NCI-H2107 (cell line): ENCODE results near the gene SPEG.
"Not testable (repeated sequence)": the region's sequence is repeated elsewhere in the genome, so short reads cannot be mapped to it uniquely, and the experiment has no call there.

Experiments used
- DNase-seq: peaks from one replicate; lab custom pipeline; 2025; lab: John Stamatoyannopoulos, UW

Gene SPEG

GRCh38 chr2:219434718-219435525 lies at the start of gene SPEG:
SPEG (plus strand) TSS chr2:219434843; CDS start chr2:219434978, 135 bp downstream.
- no peak for DNase-seq

DNA sequence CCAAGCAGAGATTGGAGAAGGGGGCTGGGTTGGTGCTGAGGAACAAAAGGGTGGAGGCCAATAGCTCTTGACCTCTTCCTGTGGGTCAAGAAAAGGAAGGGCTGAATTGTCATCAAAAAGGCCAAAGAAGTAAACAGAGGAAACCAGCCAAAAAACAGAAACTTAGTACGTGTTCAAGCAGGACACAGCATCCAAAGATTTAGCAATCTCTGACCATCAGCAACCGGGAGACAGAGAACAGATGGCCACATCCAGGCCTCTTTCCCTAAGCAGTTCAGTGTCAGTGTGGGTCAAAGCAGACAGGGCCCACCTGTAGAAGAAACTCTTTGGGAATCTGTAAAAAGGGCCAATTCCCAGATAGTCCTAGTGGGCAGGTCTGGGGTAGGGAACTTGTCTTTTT lies 49.8 kb upstream of the SPEG start:
- no peak for DNase-seq

GRCh38 chr2:219385958-219386520 lies 48.6 kb upstream of the SPEG start:
- no peak for DNase-seq

DNA sequence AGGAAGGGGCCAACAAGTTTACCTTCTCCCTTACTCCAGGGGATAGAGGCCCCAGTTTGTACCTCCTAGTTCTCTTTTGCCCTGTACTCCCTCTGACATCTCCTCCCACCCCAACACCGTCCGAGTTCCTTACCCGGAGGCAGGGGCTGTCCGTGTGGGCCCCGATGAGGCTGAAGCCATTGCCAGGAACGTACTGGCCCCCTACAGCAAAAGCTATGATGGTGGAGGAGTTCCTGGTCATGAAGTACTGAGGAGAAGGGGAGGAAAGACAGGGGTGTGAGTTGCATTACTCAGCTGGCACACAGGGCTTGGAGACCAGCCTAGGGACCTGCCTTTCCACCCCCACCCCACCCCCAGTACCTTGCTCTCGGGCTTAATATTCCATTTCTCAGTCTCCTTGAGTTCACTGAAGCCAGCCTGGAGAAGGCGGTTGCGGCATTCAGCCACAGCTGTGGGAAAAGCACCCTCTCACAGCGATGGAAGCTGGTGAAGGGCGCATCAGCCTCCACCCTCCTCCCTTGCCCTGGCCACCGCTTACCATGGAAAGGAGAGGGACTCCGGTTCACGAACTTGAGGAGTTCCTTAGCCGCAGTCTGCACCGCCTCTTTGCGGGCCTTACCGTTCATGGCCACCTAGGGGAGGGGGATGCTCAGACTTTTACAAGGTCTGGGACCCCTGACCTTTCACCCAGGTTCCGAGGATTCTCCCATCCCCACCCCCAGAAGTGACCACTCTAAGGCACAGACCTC lies 47.9 kb upstream of the SPEG start:
- DNase-seq = no peak

DNA sequence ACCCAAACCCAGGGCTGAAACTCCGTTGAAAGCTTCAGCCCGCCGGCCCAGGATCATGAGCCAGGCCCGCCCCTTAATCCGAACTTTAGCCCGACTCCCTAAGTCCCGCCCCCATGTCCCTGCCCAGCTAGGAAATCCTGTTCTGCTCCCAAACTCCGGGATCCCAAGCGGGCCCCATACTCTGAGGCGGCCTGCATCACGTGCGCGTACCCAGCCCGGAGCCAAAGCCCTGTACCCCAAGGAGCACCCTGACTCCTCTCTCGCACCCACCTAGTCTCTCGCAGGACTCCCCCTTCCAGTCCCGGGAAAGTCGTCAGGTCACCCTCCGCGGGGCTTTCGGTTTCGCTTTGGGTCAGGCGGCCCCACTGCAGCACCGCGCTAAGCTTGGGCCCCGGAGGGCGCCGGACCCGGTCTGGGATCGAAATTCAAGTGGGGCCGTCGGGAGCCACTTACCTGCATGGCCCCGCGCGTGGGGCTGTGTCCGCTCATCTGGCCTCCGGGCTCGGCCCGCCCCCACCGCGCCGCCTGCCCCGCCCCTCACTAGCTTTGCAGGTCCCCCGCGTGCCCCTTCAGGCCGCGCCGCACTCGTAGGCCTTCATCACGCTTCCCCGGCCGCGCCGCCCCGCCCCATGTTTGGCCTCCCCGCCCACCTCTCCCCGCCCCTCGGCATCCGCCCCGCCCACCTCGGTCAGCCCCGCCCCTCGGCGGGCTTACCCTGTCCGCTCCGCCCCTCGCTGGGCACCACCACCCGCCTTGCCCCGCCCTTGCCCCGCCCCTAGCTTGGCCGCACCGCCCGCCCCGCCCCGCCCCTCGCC lies 47.1 kb upstream of the SPEG start, which contains the start of gene DNPEP:
TSS of gene DNPEP (minus strand) at position 607 of the 815 bp plus-strand sequence. CDS start at position 489, 118 bp downstream.
- DNase-seq = peak; percentile 87

GRCh38 chr2:219388121-219388906 lies 46.3 kb upstream of the SPEG start:
- DNase-seq = peak; percentile 87

DNA sequence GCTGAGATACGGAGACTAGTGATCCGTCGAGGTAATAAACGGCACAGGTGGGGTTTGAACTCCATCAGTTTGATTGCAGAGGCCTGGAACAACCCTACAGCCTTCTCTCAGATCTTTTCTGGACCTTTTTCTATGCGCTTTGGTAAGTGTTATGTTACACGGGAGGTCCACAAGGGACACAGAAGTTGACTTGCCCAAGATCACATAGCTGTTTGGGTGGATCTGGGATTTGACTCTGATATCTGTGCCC lies 45.8 kb upstream of the SPEG start:
- no peak for DNase-seq

DNA sequence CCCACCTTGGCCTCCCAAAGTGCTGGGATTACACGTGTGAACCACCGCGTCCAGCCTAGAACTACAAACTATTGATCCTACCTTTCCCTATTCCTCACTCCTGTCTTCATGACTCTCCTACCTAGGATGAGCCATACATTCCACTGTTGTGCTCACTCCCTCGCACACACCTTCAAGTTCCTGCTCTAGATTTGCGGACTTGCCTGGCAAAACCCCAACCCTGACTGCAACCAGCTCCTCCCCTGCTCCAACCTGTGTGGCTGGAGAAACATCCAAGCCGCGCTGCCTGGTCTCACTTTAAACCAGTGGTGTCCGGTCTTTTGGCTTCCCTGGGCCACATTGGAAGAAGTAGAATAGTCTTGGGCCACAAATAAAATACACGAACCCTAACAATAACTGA lies 41.9 kb upstream of the SPEG start:
- DNase-seq = no peak

DNA sequence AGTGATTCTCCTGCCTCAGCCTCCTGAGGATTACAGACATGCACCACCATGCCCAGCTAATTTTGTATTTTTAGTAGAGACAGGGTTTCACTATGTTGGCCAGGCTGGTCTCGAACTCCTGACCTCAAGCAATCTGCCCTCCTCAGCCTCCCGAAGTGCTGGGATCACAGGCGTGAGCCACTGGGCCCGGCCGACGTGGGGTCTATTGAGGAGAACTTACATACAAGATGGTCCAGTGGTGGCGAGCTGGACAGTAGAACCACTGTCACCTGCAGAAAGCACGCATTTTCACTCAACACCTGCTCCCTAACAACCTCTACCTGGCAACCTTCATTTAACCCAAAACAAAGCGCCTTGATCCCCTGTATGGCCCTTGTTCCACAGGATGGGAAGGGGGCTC lies 39.6 kb upstream of the SPEG start:
- not testable (repeated sequence) for DNase-seq

GRCh38 chr2:219395609-219396008 lies 39.0 kb upstream of the SPEG start:
- DNase-seq = no peak

DNA sequence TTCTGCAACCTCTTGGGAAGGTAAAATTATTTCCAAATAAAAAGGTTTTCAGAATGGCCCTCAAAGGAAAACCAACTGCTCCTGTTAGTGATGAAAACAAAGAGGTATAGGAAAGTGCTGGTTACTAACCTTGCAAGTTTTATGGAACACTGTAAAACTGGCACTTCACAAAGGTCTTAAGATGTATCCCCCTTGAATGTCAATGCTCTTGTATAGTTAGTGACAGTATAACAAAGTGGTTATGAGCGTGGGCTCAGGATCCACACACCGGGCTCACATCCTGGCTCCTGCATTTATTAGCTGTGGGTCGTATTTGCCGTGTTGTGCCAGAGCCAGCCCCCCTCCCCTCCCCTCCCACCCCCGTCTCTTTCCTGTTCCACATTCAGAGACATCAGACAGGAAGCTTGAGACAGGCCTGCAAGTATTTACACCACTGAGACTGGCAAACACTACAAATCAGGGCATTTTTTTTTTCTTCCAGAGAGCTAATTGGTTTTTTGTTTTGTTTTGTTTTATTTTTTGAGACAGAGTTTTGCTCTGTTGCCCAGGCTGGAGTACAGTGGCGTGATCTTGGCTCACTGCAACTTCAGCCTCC lies 37.7 kb upstream of the SPEG start:
- no peak for DNase-seq

GRCh38 chr2:219398721-219399363 lies 35.8 kb upstream of the SPEG start:
- DNase-seq = no peak

- DNase-seq = no peak
Measured at GRCh38 chr2:219399716-219400478, 34.7 kb upstream of the SPEG start.

- no peak for DNase-seq
Measured at GRCh38 chr2:219400562-219400961, 34.1 kb upstream of the SPEG start.

DNA sequence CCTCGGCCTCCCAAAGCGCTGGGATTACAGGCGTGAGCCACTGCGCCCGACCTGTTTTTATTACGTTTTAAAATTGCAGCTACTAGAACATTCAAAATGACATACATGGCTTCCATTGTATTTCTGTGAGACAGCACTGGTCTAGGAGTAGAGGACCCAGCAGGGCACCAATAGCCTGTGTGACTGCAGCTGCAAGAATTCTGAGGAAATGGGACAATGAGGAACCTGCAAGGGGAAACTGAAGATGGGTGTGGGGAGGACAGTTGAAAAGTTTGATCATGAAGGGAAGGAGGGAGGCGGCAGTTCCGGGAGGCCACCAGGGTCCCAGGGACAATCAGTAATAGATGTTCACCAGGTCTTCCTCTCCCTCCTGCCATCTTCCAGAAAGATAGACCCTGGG lies 33.0 kb upstream of the SPEG start:
- DNase-seq = no peak

DNA sequence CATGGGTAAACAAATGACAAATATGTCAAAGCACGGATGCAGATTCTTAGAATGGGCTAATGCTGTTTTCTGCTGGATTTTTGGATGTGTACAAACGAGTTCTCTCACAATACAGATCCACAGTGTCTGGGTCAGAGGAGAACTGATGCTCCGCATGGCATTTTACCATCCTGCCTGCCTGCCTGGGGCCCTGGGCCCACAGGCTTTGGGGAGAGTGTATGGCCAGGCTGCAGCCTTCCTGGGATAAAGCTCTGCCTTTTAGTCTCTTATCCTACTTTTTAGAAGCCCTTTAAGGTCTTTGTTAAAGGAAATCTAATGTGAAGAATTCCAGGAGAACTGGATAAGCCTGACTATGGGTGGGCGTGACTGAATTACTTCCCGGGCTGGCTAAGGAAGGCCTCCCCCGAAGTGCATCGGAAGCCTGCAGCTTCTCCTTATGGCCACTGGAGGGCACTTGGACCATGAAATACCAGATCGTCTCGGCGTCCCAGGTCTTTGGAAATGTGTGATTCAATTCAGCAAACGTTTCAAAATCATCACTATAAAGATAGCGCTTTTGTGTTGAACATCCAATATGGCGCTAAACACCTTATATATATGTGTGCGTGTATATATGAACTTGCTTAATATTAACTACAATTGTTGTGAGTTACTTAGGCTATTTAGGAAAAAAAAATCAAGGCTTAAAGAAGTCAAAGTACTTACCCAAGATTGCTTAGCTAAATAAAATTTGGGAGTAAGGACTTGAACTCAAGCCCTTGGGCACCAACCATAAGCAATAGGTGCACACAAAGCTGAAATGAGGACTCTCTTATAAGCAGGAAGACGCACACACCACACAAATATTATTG lies 31.8 kb upstream of the SPEG start:
- no peak for DNase-seq

DNA sequence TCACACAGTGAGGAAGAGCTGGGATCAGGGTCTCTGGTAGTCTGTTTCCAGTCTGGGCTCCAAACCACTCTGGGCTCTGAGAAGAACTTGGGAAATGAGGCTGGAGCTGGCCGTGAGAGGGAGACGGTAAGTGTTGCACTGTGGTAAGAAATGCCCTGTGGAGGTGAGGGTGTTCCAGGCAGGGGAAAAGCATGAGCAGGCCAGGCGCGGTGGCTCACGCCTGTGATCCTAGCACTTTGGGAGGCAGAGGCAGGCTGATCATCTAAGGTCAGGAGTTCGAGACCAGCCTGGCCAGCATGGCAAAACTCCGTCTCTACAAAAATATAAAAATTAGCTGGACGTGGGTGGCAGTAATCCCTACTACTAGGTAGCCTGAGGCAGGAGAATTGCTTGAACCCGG lies 30.8 kb upstream of the SPEG start:
- no peak for DNase-seq

- DNase-seq = no peak
Measured at GRCh38 chr2:219404291-219404910, 30.2 kb upstream of the SPEG start.
